T-helper 1 cell (primary cell): ENCODE measurements around the gene CFAP57.

Experiments used
- DNase-seq, 5 donors: peaks; one replicate each; pipeline ENCODE4 v3.0.0-alpha.2; 2012 to 2020

CFAP57 gene

GRCh38 chr1:43229826-43230780, 58.0 kb downstream of the CFAP57 start:
- DNase-seq: no peak

- no peak for DNase-seq
Measured at GRCh38 chr1:43232074-43232473, 59.9 kb downstream of the CFAP57 start.

- DNase-seq: no peak
Measured at GRCh38 chr1:43232482-43232881, 60.4 kb downstream of the CFAP57 start.

GRCh38 chr1:43233631-43234030, 61.5 kb downstream of the CFAP57 start:
- no peak for DNase-seq

GRCh38 chr1:43234267-43234666, 62.1 kb downstream of the CFAP57 start:
- no peak for DNase-seq

GRCh38 chr1:43235040-43235439, 62.9 kb downstream of the CFAP57 start:
- DNase-seq: no peak

GRCh38 chr1:43235451-43236121, 63.5 kb downstream of the CFAP57 start:
- DNase-seq: no peak

GRCh38 chr1:43237121-43237520, 65.0 kb downstream of the CFAP57 start:
- DNase-seq: no peak

GRCh38 chr1:43238085-43238484, 66.0 kb downstream of the CFAP57 start:
- peak in 1 of 5 donors; percentile 40 for DNase-seq

- DNase-seq: no peak
Measured at GRCh38 chr1:43238991-43239469, 66.9 kb downstream of the CFAP57 start.

GRCh38 chr1:43239484-43239883, 67.4 kb downstream of the CFAP57 start:
- DNase-seq: peak in 1 of 5 donors; percentile 12

- no peak for DNase-seq
Measured at GRCh38 chr1:43241413-43241836, 69.3 kb downstream of the CFAP57 start.

GRCh38 chr1:43243299-43243698, 71.2 kb downstream of the CFAP57 start:
- no peak for DNase-seq

- DNase-seq: no peak
Measured at GRCh38 chr1:43246466-43247213, 74.5 kb downstream of the CFAP57 start.

GRCh38 chr1:43247256-43247921, 75.3 kb downstream of the CFAP57 start:
- DNase-seq: no peak

- no peak for DNase-seq
Measured at GRCh38 chr1:43250351-43250761, 78.2 kb downstream of the CFAP57 start.

- no peak for DNase-seq
Measured at GRCh38 chr1:43251024-43251423, 78.9 kb downstream of the CFAP57 start.

- DNase-seq: no peak
Measured at GRCh38 chr1:43252225-43252624, 80.1 kb downstream of the CFAP57 start.

GRCh38 chr1:43253173-43253572, 81.0 kb downstream of the CFAP57 start:
- no peak for DNase-seq

GRCh38 chr1:43253876-43254275, 81.7 kb downstream of the CFAP57 start:
- DNase-seq: no peak

GRCh38 chr1:43255438-43256210, 83.5 kb downstream of the CFAP57 start:
- no peak for DNase-seq
